ENCODE data around the gene HOXD1.
A peak's percentile ranks its signal among the peaks of the same experiment; 100 is the strongest.

HOXD1 gene

DNA sequence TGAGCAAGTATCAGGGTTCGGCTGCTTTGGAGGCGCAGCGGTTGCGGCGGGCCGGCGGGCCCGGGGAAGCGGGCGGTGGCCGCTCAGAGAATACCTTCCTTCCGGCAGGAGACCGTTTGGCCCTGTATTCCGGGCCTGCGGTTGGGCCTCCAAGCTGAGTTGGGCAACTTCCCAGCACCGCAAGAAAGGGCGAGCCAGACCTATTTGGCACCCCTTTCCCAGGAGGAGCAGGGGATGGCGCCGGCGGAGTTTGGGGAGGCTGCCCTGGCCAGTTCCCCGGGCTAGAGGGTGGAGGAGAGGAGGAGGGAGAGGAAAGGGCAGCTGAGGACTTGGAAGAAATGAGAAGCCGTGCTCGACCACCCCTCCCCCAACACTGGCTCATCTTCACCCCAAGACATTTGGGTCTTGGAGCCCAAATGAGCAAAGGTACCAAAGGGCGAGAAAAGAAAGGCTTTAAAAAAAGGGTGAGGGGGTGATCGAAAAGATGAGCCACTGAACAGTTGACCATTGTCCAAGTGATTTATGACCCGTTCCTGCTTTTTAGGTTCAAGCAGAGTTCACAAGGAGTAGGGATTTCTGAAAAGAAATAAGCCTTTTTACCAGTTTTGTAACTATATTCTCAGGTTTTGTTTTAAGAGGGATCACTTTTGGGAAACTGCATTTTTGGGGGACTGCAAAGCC lies 23.0 kb upstream of the HOXD1 start:
- DNase-seq, result peak in 4 of 14 donors; percentile 17 to 55 (median 28)

DNA sequence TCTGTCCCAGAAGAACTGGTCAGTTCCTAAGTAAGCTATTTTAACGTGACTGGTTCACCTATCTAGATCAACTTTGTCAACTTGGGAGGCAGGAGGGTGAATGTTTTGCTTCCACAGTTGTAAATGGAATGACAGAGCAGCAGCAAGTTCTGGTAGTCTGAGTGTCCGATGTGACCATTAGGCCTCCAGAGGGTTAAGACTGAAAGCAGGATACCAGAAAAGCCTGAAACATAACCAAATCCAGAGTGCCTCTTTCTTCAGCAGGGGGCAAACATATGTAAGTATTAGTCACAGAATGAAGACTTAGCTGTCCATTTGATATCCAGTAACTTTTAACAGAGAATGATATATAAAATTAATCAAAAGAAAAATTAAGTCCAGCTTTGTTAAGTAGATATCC lies 22.2 kb upstream of the HOXD1 start:
- DNase-seq, result no peak

DNA sequence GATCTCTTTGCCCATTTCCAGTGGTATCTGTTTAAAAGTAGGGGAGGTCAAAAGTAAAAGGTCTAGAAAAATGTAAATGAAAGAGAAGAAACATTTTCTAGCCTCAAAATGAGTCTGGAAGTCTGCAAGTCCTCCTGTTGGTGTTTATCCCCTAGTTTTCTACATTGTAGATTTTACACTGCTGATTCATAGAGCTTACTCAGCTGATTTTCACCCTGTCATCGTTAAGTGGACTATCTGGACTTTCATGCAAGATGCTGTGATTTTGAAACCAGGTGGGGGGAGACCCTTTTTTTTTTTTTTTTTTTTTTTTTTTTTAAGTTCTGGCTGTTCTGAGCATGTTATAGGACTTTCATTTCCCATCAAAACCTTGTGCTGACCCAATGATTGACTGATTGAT lies 21.1 kb upstream of the HOXD1 start:
- DNase-seq, result no peak

DNA sequence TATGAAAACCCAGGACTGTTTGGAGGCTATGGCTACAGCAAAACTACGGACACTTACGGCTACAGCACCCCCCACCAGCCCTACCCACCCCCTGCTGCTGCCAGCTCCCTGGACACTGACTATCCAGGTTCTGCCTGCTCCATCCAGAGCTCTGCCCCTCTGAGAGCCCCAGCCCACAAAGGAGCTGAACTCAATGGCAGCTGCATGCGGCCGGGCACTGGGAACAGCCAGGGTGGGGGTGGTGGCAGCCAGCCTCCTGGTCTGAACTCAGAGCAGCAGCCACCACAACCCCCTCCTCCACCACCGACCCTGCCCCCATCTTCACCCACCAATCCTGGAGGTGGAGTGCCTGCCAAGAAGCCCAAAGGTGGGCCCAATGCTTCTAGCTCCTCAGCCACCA lies 19.3 kb upstream of the HOXD1 start:
- no peak for DNase-seq

DNA sequence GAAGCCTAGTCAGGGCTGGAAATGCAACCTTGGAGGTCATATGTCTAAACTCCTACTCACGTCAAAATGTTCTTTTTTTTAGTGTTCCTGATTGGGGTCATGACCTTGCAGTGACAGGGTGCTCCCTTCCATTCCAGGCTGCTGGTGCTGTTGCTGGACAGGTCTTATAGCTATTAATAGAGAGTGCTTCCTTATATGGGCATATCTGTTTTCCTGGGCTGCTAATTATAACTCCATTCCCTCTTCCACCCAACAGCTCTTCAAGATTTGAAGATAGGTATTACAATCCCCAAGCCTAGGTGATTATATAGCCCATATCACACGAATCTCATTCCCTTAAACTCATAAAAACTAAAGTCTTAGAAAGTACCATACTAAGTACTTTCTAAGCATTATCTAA lies 18.8 kb upstream of the HOXD1 start:
- DNase-seq, result no peak

DNA sequence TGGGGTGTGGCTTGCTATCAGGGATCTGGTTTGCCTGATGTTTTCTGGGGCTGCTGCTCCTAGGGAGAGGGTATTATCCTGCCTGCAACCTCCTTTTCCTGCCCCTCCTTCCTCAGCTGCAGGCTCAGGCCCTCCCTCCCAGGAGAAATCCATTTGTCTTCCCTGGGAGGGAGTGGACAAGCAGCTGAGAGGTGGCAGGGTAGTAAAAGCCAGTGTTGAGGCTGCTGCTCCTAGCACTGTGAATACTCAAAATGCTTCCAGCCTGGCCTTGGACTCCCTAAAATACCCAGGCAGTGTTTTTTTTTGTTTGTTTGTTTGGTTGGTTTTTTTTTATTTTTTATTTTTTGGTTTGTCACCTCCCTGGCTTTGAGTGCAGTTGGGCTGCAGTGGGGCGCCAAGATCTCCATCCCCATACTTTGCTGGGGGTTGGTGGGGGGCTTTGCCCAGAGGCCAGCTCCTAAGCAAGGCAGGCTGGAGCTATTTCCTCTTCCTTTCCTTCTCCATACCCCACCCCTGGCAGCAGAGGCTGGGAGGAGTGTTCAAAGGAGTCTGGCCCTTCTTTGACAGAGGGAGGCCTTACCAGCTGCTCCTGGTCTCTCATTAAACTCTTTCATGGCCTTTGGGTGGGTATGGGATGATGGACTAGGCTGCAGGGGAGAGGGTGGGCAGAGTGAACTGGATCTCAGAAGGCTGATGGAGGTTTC lies 17.7 kb upstream of the HOXD1 start:
- no peak for DNase-seq

DNA sequence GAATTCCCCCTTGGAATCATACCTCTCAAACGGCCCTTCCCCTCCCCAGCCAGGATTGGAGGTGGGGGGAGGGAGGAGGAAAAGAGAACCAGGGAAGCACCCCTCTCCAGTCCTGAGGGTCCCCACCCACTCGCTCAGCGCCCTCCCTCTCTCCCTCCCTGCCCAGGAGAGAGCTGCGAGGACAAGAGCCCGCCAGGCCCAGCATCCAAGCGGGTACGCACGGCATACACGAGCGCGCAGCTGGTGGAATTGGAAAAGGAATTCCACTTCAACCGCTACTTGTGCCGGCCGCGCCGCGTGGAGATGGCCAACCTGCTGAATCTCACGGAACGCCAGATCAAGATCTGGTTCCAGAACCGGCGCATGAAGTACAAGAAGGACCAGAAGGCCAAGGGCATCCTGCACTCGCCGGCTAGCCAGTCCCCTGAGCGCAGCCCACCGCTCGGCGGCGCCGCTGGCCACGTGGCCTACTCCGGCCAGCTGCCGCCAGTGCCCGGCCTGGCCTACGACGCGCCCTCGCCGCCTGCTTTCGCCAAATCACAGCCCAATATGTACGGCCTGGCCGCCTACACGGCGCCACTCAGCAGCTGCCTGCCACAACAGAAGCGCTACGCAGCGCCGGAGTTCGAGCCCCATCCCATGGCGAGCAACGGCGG lies 17.0 kb upstream of the HOXD1 start:
- DNase-seq, result peak in 7 of 14 donors; percentile 29 to 70 (median 56)

DNA sequence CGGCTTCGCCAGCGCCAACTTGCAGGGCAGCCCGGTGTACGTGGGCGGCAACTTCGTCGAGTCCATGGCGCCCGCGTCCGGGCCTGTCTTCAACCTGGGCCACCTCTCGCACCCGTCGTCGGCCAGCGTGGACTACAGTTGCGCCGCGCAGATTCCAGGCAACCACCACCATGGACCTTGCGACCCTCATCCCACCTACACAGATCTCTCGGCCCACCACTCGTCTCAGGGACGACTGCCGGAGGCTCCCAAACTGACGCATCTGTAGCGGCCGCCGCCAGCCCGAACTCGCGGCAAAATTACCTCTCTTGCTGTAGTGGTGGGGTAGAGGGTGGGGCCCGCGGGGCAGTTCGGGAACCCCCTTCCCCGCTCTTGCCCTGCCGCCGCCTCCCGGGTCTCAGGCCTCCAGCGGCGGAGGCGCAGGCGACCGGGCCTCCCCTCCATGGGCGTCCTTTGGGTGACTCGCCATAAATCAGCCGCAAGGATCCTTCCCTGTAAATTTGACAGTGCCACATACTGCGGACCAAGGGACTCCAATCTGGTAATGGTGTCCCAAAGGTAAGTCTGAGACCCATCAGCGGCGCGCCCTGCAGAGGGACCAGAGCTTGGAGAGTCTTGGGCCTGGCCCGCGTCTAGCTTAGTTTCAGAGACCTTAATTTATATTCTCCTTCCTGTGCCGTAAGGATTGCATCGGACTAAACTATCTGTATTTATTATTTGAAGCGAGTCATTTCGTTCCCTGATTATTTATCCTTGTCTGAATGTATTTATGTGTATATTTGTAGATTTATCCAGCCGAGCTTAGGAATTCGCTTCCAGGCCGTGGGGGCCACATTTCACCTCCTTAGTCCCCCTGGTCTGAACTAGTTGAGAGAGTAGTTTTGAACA lies 16.2 kb upstream of the HOXD1 start:
- DNase-seq, result peak in 3 of 14 donors; percentile 15 to 61 (median 41)

DNA sequence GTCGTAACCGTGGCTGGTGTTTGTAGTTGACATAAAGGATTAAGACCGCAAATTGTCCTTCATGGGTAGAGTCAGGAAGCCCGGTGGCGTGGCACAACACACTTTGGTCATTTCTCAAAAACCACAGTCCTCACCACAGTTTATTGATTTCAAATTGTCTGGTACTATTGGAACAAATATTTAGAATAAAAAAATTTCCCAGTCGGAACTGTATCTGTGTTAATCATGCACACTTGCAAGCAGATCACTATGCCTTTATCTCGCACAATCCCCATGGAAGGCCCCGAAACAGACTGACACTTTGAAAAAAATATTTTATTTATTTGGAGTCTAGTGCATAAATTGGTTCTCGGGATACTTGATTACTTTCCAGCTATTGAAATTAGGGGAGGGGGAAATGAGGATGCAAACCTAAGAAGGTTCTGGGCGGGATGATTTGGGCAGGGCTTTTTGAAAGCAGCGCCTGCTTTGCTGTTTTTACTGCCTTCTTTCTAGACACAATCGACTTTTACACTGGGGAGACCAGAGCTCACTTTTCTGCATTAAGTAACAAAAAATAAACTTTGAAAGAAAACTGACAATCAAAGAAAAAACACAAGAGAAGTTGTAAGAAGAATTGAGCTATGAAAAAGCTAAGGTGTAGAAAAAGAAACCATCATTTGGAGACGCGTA lies 15.4 kb upstream of the HOXD1 start:
- DNase-seq, result no peak

DNA sequence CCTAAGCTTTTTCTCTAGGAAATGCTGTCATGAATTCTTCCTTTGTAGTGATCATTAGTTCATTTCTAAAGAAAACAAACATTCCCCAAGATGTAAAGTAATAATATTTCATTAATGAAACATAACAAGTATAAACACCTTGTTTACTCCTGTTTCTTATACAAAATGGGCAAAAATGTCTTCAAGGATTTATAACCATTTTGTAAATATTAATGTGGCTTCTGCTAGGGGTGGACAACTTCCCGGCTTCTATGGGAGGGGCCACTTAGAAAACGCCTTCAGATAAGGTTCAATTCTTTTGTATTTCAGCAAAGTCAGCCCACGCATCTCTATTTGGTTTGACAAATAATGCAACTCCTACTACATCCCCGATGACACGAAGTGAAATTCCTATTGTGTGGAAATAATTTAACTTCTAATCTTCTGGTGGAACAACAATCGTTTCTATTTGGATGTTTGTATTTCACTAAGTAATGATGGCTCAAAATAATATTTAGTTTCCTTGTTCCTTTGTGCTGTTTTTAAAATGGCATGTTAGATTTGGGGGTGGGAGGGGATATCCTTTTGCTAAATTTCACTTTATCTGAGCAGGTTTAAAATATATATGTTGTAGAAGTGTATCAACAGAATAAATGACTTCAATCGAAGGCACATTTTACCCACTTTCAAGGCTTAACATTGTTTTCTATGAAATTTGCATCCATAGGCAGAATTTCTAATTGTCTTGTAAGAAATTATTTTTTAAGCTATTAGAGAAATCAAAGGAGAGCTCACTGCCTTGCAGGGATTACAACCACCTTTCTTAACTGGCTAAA lies 14.7 kb upstream of the HOXD1 start:
- DNase-seq, result no peak

DNA sequence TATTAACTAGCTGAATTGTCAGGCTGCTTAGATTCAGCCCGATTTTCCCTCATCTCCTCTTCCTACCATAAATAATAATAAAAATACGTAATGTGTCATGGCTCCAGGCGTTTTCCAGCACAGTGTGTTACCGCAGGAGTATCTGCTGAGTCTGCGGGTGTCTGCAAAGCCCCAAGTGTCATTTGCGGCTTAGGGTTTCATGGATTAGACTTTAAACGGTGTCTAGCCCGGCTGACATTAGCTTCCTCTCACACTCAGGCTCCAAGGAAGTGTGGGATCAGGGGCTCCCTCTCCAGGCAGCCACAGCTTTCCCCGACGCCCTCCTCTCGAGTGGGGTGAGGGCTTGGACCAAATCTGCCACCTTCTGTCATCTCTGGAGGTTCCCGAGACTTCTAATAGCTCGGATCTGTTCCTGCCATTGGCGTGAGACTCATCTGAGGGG lies 14.1 kb upstream of the HOXD1 start:
- peak in 6 of 14 donors; percentile 56 to 77 (median 63) for DNase-seq

DNA sequence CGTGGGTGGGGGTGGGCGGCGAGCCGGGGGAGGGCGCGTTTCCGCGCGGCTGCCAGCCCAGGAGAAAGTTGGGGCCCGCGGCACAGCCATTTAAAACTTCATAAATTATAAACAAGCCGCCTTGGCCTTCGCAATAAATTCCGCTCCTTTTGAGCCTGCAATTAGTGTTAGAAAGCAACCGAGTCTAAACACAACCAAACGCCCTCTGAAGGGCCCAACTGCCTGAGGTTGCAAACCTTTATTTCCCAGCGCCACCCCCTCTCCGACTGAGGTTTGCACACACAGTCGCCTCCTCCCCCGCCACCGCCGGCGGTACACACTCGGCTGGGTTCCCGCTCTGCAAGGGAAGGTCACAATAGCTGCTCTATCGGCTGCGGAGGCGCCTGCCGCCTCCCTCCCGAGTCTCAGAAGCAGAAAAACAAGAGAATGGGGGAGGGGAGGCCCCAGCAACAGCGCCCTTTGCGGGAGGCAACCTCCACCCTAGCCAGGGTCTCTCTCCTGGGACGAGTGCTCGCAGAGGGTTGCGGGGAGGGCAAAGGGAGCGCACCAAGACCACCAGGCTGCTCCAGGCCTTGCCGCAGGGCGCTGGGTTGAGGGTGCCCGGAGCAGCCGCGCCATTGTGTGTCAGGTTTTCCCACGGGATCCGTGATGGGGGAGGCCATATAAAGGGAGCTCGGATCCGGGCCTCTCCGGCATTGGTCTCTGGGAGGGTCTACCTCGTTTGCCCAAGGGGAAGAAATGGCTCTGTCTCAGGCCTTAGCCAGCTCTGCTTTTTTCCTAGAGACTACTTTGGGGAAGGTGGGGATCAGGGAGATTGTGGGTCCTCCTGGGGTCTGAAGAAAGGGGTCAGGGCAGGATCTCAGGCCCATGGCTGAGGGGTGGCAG lies 13.4 kb upstream of the HOXD1 start:
- peak in 12 of 14 donors; percentile 29 to 89 (median 76) for DNase-seq

DNA sequence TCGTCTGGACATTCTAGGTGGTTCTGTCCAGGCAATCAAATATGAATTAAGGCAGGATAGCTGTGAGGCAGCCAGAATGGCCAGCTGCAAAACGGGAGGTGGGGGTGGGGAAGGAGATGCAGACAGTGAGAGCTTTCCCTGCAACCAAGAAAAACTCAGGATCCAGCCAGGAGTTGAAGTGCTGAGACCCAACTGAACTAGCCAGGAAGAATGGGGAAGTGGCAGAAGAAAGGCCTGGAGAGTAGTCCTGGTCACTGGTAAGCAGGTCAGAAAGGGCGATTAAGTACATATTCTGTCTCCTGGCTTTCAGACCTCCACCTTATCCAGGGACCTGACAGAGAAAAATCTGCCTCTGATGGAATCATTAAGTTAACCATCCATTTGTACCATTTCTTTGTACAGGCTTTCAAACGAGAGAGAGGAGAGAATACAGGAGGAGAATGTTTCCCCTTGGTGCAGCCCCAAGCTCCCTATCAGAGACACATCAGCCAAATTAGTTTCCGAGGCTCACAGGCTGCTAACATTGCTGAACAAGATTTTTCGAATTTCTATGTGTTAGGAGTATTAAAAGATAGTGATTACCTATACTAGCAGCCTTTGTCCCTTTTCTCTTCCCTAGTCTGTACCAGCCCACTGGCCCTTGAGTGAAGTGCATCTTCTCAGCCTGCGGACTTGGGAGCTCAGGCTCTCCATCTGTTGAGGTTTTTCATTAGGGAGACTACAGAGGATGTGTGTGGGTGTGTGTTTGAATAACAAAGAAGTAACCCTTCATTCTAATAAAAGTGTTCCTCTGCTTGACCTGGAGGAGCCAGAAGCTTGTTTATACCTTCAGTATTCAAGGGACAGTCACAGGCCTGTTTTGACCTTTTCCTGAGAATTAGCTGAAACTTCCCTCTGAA lies 12.5 kb upstream of the HOXD1 start:
- DNase-seq, result peak in 3 of 14 donors; percentile 29 to 71 (median 57)

DNA sequence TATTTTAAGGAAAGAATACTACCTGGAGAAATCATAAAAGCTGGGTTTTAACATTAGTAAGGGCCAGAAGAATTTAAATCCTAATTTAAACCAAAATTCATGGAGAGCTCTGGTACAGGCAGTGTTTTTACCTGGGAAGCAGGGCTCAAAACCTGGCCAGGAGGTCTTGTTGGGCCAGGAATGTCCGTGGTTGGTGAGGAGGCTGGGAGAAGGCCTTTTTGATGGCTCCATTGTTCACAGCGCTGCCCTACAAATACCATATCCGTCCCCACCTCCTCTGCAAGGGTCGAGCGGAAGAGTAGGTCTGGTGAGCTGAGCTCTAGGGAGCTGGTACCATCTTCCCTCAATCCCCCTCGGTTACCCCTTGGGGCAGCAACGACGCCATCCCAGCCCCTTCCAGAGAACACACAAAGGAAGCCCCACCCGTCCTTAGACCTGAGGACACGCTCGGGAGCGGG lies 10.9 kb upstream of the HOXD1 start:
- no peak for DNase-seq

DNA sequence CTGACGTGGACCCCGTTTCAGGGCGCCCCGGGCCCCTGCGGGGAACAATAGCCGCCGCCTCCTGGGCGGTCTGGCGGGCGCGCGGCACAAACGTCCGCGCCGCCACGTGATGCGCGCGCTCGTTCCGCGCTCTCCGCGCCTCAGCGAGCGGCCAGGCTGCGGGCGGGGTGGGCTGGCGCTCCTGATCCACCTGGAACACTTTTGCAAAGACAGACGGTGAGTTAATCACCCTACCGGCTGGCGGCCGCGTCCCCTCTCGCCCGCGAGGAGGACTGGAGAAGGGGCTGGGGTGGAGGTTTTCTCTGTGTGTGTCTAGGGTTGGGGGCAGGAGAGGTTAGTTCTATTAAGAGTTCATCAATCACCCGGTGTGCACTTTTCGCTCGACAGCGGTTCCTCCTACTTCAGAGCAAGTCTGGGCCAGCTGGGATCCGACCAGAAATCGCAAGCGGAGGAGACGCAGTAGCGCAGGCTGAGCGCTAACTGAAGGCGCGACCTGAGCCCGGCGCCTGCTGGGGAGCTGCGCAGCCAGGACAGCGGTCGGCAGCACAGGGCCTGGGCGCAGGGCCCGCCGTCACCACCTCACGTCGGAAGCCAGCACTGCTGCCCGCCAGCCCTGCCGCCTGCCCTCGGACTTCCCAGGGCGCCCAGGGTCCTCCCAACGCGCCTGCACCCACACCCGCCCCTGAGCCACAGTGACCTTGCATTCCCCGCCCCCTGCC lies 10.3 kb upstream of the HOXD1 start:
- peak in 2 of 14 donors; percentile 39 to 46 for DNase-seq

DNA sequence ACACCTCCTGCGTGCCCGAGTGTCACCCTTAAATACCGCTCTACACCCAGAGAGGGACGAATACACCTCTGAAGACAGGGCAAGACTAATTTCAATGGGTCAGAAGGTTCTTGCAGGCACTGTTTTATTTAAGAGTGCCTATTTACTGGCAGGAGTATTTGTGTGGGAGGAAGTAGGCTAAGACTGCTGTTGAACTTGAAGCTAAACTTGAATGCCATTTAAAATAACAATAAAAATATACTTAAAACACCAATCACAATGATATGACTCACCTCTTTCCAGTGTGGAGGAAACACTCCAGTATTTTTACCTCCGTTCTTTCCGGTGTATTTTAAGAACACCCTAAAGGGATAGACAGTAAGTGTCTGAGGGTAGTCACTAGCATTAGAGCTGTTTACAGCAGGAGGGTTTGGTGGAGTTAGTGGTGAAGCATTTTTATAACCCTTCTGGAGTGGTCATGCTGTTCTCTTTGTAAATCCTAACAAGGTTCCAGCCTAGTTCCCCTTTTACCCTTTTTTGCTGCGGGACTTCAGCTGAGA lies 9.6 kb upstream of the HOXD1 start:
- no peak for DNase-seq

DNA sequence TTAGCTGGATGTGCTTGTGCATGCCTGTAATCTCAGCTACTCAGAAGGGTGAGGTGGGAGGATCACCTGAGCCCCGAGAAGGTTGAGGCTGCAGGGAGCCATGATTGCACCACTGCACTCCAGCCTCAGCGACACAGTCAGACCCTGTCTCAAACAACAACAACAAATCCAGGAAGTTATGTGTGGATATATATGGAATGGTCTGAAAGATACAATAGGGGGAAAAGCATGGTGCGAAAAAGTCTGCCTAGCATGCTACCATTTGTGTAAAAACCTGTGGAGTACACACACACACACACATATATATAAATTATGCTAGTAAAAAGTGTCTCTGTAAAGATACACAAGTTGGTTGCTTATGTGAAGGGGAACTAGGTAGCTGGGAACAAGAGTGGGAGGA lies 6.9 kb upstream of the HOXD1 start:
- no peak for DNase-seq

DNA sequence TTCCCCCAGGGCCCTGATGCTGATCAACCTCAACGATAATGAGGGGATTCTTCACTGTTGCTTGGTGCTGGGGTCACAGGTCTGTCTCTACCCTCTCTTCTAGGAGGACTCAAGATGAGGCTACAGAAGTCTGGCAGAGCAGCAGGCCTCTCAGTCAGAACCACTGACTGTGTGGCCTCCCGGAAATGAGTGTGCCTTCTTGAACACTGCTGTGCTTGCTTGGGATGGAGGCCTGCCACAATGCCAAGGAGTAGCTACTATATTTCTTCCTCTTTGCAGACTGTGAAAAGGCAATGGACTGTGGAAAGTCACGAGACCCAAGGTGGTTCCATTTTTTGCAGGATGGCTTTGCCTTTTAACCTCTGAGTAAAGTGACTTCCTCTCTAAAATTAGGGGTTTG lies 5.8 kb upstream of the HOXD1 start:
- DNase-seq, result no peak

Measured in C1 segment of cervical spinal cord (tissue), 14 donors.